Measurements from ENCODE around the gene SEMA6A. TPM values are rescaled to one million over a fixed set of nuclear protein-coding genes. Genes with fewer than 3 reads are reported as not detected.

Gene SEMA6A
- total and polyA plus RNA-seq, 2 of the 13 experiments (the other 11 are each of a cell fraction or from before 2014, with no cell fraction given), result 5.1 to 6.5 TPM

DNA sequence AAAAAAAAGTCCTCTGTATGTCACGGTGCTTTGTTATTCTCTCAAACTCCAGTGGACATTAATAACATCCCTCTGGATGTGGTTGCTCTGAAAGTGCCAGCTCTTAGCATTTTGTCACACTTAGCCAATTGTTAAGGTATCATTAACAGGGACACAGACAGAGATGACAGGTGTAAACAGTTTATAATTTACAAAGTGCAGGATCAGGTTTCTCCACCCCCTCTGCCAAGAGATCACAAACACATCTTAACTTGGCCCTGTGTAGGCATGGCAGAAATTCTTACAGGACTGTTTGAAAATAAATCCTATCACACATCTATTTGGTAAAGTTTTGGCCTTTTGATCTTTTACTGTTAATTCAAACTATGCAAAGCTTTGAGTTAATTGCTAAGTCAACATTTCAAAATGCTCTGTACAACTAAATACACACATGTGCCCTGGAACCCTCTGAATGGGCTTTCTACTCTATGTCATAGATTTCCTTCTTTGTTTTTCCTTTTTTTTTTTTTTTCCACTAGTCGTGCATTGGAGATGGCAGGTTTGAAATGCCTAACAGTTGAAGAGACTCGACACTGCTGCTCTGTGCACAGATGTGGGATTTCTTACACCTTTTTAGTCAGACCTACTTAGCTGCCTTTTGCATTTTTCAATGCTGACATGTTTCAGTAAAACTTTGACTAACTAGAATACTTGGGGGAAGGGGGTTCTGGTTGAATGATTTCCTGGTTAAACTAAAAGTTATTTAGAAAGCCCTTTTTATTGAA is 41.7 kb downstream of the SEMA6A start (continued):
- TF ChIP-seq ZNF10 (CRISPR knock-in tag; IDR thresholded peaks at IDR 0.05; ENCODE audit: borderline replicate concordance, low read depth) (no peak), NBN (conservative IDR thresholded peaks at IDR 0.05) (no peak), RBM39 (IDR thresholded peaks at IDR 0.05; ENCODE audit: low read depth, low read length, poor library complexity, severe bottlenecking) (no peak), ZNF331 (CRISPR knock-in tag; IDR thresholded peaks at IDR 0.05) (peak; percentile 39; the same call in 1 of the 2 replicates), FOXM1 (CRISPR knock-in tag; IDR thresholded peaks at IDR 0.05) (no peak), ZMYM4 (CRISPR knock-in tag; IDR thresholded peaks at IDR 0.05) (peak; percentile 64; the same call in 1 of the 2 replicates), EP300 (IDR thresholded peaks at IDR 0.05; ENCODE audit: low read depth in 2 of 2, low read length in 2 of 2) (peak; percentile 85 to 94), EP300 (CRISPR knock-in tag; IDR thresholded peaks at IDR 0.05; ENCODE audit: borderline replicate concordance) (peak; percentile 84), ZNF572 (CRISPR knock-in tag; IDR thresholded peaks at IDR 0.05) (no peak)
- TF ChIP-seq, protein P1, sequence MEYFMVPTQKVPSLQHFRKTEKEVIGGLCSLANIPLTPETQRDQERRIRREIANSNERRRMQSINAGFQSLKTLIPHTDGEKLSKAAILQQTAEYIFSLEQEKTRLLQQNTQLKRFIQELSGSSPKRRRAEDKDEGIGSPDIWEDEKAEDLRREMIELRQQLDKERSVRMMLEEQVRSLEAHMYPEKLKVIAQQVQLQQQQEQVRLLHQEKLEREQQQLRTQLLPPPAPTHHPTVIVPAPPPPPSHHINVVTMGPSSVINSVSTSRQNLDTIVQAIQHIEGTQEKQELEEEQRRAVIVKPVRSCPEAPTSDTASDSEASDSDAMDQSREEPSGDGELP (IDR thresholded peaks at IDR 0.05; ENCODE audit: borderline replicate concordance, low read depth), result peak; percentile 54; the same call in 1 of the 2 replicates
- TF ChIP-seq, protein P2, sequence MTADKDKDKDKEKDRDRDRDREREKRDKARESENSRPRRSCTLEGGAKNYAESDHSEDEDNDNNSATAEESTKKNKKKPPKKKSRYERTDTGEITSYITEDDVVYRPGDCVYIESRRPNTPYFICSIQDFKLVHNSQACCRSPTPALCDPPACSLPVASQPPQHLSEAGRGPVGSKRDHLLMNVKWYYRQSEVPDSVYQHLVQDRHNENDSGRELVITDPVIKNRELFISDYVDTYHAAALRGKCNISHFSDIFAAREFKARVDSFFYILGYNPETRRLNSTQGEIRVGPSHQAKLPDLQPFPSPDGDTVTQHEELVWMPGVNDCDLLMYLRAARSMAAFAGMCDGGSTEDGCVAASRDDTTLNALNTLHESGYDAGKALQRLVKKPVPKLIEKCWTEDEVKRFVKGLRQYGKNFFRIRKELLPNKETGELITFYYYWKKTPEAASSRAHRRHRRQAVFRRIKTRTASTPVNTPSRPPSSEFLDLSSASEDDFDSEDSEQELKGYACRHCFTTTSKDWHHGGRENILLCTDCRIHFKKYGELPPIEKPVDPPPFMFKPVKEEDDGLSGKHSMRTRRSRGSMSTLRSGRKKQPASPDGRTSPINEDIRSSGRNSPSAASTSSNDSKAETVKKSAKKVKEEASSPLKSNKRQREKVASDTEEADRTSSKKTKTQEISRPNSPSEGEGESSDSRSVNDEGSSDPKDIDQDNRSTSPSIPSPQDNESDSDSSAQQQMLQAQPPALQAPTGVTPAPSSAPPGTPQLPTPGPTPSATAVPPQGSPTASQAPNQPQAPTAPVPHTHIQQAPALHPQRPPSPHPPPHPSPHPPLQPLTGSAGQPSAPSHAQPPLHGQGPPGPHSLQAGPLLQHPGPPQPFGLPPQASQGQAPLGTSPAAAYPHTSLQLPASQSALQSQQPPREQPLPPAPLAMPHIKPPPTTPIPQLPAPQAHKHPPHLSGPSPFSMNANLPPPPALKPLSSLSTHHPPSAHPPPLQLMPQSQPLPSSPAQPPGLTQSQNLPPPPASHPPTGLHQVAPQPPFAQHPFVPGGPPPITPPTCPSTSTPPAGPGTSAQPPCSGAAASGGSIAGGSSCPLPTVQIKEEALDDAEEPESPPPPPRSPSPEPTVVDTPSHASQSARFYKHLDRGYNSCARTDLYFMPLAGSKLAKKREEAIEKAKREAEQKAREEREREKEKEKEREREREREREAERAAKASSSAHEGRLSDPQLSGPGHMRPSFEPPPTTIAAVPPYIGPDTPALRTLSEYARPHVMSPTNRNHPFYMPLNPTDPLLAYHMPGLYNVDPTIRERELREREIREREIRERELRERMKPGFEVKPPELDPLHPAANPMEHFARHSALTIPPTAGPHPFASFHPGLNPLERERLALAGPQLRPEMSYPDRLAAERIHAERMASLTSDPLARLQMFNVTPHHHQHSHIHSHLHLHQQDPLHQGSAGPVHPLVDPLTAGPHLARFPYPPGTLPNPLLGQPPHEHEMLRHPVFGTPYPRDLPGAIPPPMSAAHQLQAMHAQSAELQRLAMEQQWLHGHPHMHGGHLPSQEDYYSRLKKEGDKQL (CRISPR knock-in tag; IDR thresholded peaks at IDR 0.05; ENCODE audit: low read depth), result peak; percentile 98
- TF ChIP-seq, protein P3, sequence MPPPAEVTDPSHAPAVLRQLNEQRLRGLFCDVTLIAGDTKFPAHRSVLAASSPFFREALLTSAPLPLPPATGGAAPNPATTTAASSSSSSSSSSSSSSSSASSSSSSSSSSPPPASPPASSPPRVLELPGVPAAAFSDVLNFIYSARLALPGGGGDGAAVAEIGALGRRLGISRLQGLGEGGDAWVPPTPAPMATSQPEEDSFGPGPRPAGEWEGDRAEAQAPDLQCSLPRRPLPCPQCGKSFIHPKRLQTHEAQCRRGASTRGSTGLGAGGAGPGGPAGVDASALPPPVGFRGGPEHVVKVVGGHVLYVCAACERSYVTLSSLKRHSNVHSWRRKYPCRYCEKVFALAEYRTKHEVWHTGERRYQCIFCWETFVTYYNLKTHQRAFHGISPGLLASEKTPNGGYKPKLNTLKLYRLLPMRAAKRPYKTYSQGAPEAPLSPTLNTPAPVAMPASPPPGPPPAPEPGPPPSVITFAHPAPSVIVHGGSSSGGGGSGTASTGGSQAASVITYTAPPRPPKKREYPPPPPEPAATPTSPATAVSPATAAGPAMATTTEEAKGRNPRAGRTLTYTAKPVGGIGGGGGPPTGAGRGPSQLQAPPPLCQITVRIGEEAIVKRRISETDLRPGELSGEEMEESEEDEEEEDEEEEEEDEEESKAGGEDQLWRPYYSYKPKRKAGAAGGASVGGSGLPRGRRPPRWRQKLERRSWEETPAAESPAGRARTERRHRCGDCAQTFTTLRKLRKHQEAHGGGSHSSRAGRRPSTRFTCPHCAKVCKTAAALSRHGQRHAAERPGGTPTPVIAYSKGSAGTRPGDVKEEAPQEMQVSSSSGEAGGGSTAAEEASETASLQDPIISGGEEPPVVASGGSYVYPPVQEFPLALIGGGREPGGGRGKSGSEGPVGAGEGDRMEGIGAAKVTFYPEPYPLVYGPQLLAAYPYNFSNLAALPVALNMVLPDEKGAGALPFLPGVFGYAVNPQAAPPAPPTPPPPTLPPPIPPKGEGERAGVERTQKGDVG (CRISPR knock-in tag; IDR thresholded peaks at IDR 0.05; ENCODE audit: borderline replicate concordance), result no peak
- TF ChIP-seq, protein P4, sequence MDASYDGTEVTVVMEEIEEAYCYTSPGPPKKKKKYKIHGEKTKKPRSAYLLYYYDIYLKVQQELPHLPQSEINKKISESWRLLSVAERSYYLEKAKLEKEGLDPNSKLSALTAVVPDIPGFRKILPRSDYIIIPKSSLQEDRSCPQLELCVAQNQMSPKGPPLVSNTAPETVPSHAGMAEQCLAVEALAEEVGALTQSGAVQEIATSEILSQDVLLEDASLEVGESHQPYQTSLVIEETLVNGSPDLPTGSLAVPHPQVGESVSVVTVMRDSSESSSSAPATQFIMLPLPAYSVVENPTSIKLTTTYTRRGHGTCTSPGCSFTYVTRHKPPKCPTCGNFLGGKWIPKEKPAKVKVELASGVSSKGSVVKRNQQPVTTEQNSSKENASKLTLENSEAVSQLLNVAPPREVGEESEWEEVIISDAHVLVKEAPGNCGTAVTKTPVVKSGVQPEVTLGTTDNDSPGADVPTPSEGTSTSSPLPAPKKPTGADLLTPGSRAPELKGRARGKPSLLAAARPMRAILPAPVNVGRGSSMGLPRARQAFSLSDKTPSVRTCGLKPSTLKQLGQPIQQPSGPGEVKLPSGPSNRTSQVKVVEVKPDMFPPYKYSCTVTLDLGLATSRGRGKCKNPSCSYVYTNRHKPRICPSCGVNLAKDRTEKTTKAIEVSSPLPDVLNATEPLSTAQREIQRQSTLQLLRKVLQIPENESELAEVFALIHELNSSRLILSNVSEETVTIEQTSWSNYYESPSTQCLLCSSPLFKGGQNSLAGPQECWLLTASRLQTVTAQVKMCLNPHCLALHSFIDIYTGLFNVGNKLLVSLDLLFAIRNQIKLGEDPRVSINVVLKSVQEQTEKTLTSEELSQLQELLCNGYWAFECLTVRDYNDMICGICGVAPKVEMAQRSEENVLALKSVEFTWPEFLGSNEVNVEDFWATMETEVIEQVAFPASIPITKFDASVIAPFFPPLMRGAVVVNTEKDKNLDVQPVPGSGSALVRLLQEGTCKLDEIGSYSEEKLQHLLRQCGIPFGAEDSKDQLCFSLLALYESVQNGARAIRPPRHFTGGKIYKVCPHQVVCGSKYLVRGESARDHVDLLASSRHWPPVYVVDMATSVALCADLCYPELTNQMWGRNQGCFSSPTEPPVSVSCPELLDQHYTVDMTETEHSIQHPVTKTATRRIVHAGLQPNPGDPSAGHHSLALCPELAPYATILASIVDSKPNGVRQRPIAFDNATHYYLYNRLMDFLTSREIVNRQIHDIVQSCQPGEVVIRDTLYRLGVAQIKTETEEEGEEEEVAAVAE (CRISPR knock-in tag; IDR thresholded peaks at IDR 0.05; ENCODE audit: borderline replicate concordance), result peak; percentile 18; the same call in 1 of the 2 replicates

All from HepG2 (cell line).